HT-29 (cell line): Measurements from ENCODE around the gene CNDP1. TPM values are rescaled to one million over a fixed set of nuclear protein-coding genes. Genes with fewer than 3 reads are reported as not detected.
"Not testable (repeated sequence)": the region's sequence is repeated elsewhere in the genome, so short reads cannot be mapped to it uniquely, and the experiment has no call there.

ENCODE experiments used
- DNase-seq: peaks from one replicate; pipeline ENCODE4 v3.0.0-alpha.2; 2015; ENCODE audit warnings: low spot score
- total RNA-seq: library from RNA; depleted of rRNA; stranded (reverse); fragments of >200 nt; shearing (Covaris generic); gene quantifications from 2 replicates; pipeline ENCODE4 v1.2.3, GENCODE V29; 2014

The CNDP1 gene
- total RNA-seq, 1 experiment from 2014 or later, result not detected

DNA sequence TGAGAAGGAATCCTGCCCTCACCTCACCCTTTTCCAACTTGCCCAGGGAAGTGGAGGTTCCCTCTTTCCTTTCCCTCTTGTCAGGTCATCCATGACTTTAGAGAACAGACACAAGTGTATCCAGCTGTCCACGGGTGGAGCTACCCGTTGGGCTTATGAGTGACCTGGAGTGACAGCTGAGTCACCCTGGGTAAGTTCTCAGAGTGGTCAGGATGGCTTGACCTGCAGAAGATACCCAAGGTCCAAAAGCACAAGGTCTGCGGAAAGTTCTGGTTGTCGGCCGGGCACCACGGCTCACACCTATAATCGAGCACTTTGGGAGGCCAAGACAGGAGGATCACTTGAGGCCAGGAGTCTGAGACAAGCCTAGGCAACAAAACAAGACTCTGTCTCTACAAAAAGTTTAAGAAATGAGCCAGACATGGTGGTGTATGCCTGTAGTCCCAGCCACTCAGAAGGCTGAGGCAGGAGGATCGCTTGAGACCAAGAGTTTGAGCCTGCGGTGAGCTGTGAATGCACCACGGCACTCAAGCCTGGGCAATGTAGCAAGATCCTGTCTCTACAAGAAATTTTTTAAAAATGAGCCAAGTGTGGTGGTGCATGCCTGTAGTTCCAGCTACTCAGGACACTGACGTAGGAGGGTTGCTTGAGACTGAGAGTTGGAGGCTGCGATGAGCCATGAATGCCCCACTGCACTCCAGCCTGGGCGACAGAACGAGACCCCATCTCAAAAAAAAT is 14.0 kb upstream of the CNDP1 start:
- no peak for DNase-seq

GRCh38 chr18:74521068-74521725 is 13.1 kb upstream of the CNDP1 start:
- no peak for DNase-seq

DNA sequence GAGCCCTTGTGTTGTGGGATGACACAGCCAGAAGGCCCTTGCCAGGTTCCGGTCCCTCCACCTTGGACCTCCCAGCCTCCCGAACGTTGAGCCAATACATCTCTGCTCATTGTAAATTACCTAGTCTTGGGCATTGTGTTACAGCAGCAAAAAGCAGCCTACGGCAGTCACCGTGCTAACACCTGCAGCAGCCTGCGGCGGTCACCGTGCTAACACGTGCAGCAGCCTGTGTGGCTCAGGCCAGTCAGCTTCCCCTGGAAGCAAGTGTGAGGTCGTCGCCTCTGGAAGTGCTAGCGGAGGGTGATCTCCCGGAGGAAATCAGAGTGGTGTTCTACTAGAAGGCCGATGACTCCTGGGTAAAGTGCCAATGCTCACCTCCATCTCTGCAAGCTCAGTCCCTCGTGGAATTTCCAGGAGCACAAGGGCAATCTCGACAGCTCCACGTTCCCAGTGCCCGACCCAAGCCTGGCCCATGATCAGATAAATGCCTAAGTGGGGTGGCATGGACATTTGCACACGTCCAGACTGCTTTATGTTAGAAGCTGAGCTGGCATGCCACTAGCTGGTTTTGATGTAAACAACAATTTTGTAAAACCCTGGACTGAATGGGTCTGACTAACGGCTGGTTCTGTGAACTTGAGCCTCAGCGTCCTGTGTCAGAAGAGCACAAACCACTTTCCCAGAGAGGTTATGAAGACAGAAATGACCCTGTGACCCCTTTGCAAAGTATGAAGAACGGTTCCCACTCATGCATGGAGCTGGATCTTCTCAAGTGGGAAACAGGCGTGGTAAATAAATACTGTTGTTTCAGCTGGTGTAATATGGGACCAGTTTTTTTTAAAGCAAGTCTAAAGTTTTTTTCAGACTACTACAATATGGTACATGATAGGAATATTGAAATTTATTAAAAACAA is 11.4 kb upstream of the CNDP1 start:
- DNase-seq, result no peak

DNA sequence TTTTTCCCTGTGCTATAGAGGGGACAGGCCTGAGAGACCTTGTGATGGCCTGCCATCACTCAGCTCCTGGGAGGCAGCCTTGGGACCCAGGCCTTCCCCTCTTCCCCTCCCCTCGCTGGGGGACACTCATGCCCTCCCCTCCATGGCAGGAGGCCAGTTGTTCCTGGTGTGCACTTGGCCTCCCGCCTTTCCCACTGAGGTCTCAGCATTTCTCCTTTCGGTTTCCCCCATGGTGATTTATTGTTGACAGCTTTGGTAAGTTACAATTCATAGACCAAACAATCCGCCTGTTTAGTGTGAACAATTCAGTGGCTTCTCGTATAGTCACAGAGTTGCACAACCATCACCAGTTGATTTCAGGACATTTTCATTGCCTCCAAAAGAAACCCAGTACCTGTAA is 10.2 kb upstream of the CNDP1 start:
- peak; percentile 2 for DNase-seq

DNA sequence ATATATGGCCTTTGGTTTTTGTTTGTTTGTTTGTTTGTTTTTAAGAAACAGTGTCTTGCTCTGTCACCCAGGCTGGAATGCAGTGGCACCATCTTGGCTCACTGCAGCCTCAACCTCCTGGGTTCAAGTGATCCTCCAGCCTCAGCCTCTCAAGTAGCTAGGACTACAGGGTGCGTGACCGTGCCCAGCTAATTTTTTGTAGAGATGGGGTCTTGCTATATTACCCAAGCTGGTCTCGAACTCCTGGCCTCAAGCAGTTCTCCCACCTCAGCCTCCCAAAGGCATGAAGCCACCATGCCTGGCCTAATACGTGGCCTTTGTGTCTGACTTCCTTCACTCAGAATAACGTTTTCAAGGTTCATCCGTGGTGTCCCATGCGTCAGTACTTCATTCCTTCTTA is 9.4 kb upstream of the CNDP1 start:
- DNase-seq, result not testable (repeated sequence)

DNA sequence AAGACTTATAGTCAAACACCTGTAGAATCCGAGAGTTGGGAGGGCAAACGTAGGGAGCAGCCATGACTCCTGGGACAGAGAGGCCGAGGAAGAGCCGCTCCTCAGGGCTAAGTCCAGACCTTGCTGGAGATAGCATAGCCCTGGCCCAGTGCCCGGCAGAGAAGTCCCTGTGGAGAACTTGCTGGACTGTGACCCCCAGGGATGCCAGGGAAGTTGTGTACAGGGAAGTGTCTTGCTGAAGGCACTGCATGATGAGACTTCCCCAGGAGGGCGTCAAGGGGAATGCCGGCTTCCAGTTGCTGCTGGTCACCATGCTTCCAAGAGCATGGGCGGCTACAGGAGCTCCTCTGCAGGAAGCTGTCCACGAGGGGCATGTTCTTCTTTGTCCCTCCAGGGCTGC is 8.6 kb upstream of the CNDP1 start:
- DNase-seq, result peak; percentile 8

GRCh38 chr18:74526488-74526887 is 7.8 kb upstream of the CNDP1 start:
- DNase-seq, result no peak

DNA sequence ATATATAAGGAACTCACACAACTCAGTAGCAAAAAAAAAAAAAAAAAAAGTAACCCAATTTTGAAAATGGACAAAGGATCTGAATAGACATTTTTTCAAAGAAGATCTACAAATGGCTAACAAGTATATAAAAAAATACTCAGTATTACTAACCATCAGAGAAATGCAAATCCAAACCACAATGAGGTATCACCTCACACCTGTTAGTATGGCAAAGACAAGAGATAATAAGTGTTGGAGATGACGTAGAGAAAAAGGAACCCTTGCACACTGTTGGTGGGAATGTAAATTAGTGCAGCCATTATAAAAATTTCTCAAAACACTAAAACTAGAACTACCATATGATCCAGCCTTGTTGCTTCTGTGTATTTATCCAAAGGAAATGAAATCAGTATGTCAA is 5.8 kb upstream of the CNDP1 start:
- DNase-seq, result no peak

DNA sequence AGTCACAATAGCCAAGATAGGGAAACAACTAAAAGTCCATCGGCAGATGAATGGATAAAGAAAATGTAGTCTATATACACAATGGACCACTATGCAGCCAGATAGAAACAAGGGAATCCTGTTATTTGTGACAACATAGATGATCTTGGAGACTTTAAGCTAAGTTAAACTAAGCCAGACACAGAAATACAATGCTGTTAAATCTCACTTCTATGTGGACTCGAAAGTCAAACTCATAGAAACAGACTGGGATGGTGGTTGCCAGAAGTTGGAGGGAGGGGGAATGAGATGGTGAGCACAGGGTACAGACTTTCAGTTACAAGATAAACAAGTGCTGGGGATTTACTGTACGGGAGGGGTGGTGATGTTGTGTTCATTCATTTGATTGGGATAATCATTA is 5.4 kb upstream of the CNDP1 start:
- no peak for DNase-seq

- DNase-seq, result no peak
Observed at GRCh38 chr18:74529378-74529777, 4.9 kb upstream of the CNDP1 start.

DNA sequence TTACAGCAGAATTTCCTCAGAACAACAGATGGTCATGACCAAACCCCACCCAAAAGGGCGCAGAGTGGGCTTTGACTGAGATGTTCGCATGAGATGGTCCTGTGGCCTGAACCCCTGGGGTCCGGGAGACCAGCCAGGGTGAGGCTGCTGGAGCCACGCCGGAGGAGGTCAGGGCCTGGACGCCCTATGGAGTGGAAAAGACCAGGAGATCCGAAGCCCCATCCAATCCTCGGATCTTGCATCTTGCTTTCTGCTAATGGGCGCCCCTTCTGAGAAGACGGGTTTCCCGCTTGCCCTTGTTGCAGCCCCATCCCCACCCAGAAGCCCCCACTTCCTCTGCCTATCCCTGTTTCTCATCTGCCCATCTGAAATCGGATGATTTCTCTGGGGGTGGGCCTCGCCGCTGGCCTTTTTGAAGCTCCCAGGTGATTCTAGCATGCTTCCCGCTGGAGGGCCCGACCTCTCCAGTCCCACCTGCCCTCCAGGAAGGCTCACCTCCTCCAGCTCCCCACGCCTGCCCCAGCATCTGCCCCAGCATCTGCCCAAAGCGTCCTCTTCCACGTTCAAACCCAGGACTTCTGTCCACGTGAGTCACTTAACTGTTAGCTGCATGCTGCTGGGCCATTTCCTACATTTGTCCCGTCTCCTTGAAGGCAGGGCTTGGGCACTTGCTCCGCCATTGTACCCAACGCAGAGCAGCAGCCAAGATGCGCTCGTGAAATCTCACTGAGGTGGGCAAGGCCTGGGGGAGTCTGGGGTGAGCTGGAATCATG is 4.3 kb upstream of the CNDP1 start:
- no peak for DNase-seq

DNA sequence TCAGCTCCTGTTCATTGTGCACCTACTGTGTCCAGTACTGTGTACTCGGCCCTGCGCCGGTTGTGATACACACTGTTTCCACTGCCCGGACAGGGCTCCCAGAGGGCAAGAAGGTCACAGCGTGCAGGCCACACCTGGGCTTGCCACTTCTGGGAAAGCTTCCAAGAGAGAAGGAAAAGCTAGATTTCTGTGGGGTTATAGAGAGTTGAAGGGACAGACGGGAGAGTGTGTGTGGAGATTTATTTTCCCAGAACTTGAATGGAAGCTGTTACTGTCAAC is 3.8 kb upstream of the CNDP1 start:
- DNase-seq, result no peak

GRCh38 chr18:74531043-74531442 is 3.3 kb upstream of the CNDP1 start:
- no peak for DNase-seq

DNA sequence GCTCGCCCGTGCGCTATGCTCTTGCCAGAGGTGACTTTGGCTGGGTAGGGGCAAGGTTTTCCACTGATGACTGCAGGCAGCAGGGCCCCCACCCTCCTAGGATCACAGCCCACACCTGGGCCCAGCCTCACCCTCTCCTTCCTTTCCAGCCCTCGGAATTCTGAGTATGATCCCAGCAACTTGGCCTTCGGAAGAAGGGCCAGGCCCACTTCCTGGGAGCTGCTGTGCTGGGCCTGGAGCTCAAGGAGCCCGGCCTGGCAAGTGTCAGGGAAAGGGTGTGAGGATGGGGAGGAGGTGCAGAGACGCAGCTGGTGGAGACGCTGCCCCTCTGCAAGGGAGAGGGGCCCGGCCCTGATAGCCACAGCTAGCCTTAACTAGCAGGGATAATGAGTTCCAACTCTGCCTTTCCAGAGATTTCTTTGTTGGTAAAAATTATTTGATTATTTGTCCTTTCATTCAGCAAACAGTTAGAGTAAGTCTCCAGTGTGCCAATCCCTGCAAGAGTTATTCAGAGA is 1.7 kb upstream of the CNDP1 start:
- no peak for DNase-seq

GRCh38 chr18:74533666-74534065 is 634 bp upstream of the CNDP1 start:
- DNase-seq, result no peak

DNA sequence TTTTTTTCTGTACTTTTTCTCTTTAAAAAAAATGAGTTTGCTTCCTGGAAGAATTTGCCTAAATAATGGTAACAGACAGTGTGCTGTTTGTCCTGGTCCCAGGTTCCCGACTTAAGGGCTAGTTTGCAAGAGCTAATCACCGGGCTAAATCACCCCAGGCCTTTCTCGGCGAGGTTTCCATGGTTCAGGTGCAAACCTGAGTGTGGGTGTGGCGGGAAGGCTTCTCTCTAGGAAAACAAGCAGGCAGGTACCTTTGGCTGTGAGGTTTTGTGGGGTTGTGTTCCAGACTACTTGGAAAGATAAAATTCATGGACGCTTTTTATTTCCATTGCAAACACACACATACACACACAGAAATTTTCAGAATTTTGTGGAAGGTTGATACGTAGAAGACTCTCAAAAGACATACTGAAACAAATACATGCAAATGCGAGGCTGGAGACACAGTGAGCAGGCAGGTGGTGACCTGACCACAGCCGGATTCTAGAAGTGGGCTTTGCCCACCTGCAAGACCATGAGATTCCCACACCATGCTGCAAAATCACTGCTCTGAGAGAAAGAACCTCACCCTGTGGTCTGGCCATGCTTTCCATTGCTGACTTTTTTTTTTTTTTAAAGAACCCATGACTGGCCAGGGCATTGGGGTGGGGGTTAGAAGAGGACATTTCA is 815 bp downstream of the CNDP1 start:
- DNase-seq, result no peak

- DNase-seq, result no peak
Observed at GRCh38 chr18:74539289-74539688, 5.0 kb downstream of the CNDP1 start.

DNA sequence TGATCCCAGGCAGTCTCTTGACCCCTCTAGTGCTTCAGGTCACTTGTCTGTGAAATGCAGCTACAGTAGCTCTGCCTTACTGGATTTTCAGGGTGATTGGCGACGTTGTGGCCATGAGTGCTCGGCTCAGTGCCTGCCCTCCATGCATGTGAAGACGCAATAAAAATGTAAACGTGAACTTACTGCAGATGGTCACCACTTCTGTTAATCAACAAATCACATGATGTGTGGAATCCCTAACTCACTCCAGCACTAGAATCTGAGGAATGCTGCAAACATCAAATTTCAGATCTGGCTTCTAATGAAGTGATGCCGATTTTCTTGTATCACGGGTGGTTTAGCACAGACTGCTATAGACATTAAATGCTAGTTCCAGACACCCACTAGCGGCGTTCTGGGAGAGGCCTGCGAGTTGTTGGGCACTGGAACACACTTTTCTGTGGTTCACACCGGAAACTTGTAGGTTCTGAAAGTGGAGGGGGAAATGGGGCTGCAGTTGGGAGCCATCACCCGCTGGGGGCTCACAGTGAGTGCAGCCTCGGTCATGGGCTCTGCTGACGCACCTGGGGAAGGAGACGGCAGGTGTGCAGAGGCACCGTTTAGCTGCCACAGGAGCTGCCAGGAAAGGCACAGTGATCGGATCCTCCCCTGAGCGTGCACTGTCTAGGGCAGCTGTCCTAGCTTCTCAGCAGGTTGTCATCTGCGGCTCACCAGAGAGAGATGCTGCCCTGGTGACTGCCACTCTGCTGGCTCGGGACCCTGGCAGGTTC is 6.5 kb downstream of the CNDP1 start:
- DNase-seq, result no peak

DNA sequence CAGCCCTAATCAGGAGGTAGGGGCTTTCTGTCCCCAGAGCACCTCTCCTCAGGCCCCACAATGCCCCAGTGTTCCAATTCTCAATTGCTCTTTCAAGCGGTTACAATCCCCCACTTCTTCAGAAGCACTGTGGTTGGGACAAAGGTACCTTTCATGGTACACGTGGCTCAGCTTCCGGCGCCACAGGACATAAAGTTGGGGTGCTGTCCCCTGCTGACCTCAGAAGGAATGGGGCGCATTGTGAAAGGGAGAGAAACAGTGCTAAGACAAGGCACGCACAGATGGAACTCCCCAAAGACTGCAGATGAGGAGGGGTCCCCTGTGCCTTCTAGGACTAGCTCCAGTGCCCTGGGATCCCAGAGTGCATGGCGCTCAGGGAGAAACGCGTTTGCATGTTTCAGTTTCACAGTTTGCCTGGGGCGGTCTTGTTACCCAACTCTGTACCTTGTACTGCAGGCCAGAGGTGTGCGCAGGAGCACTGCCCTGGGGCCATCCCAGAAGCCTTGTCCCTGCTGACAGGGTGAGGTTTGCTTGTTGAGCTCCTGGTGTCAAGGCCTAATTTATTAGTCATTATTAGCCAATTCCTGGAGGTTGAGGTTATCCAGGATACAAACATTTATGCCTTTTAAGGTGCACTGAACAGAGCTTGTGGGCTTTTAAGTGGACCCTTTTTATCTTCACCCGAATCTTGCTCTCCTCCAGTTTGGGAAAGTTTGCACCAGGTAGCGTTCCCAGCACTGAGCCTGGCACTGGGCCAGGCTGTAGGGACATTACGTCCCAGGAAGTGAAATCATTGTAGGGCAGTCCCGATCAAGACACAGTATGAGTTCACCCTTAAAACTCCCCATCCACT is 7.6 kb downstream of the CNDP1 start:
- DNase-seq, result peak; percentile 15
